GM12878 (cell line): Measurements from ENCODE around the gene PSAPL1. TPM values are rescaled to one million over a fixed set of nuclear protein-coding genes. Genes with fewer than 3 reads are reported as not detected.

ENCODE experiments used
- ATF7 ChIP-seq: fragments of 450-650 bp; IDR thresholded peaks from 2 replicates; pipeline ENCODE4 v1.6.1; 2016; ENCODE audit warnings: low read depth, mild to moderate bottlenecking
- CEBPZ ChIP-seq: fragments of 150-350 bp; IDR thresholded peaks from 2 replicates; pipeline ENCODE4 v1.6.1; 2016; ENCODE audit warnings: low read depth, low read length
- DPF2 ChIP-seq: fragments of 450-650 bp; IDR thresholded peaks from 2 replicates; pipeline ENCODE4 v1.6.1; 2017; ENCODE audit warnings: mild to moderate bottlenecking
- FOXM1 ChIP-seq: IDR thresholded peaks from 2 replicates; pipeline ENCODE4 v1.6.1; 2012; ENCODE audit warnings: low read depth, mild to moderate bottlenecking, inconsistent platforms, low read length, moderate library complexity
- NFXL1 ChIP-seq: fragments of 450-650 bp; IDR thresholded peaks from 2 replicates; pipeline ENCODE4 v1.6.1; 2017; ENCODE audit warnings: antibody characterized with exemption, mild to moderate bottlenecking, borderline replicate concordance
- PML ChIP-seq: IDR thresholded peaks from 2 replicates; pipeline ENCODE4 v1.6.1; 2012; ENCODE audit warnings: low read length, inconsistent platforms
- POU2F2 ChIP-seq: IDR thresholded peaks from 3 replicates; pipeline ENCODE4 v1.6.1; 2011; ENCODE audit warnings: low read depth, mild to moderate bottlenecking, low read length, borderline replicate concordance
- RELA ChIP-seq: fragments of 450-650 bp; IDR thresholded peaks from 2 replicates; pipeline ENCODE4 v1.8.0; 2014; ENCODE audit warnings: borderline replicate concordance; ENCODE audit not compliant: partially characterized antibody
- ZNF592 ChIP-seq: fragments of 450-650 bp; IDR thresholded peaks from 2 replicates; pipeline ENCODE4 v1.6.1; 2017; ENCODE audit warnings: mild to moderate bottlenecking, moderate library complexity
- polyA plus RNA-seq, 11 experiments: library from polyadenylated mRNA; depleted of rRNA in 4 of 11; unstranded in 6 of 11; stranded (reverse) in 5 of 11; fragments of >200 nt; fragmentation: Nextera tagmentation in 4 of 11; fragmentation: Illumina TruSeq in 1 of 11; extraction: Ambion mirVana in 4 of 11; extraction: Trizol in 1 of 11; gene quantifications; 1 replicate in 1 of 11; 2 replicates in 10 of 11; pipeline versions ENCODE4 v1.2.1 to v1.2.3, GENCODE V29; 2011 to 2016; ENCODE audit warnings: inconsistent platforms in 2 of 11, missing spikeins in 2 of 11, low read depth in 1 of 11
- total RNA-seq, 4 experiments: library from RNA; depleted of rRNA in 3 of 4; stranded (reverse); fragments of >200 nt in 3 of 4; fragmentation: Illumina TruSeq in 1 of 4; extraction: Trizol in 1 of 4; gene quantifications; 2 replicates each; pipeline versions ENCODE4 v1.2.1 to v1.2.3, GENCODE V29; 2013 to 2021

PSAPL1 gene
- total and polyA plus RNA-seq, 10 of the 15 experiments (the other 5 are each of a cell fraction or from before 2014, with no cell fraction given): not detected

- TF ChIP-seq ATF7 (no peak), NFXL1 (no peak), ZNF592 (no peak), FOXM1 (no peak), RELA (no peak), PML (no peak), CEBPZ (no peak), POU2F2 (no peak), DPF2 (no peak)
- TF ChIP-seq, all 136 proteins: peak for 0
Observed at GRCh38 chr4:7478665-7479064, 43.9 kb upstream of the PSAPL1 start (continued).
